K562 treated with DMSO at 1 percent for 24 hours (cell line): ENCODE measurements around the gene DNAJA3. TPM values are rescaled to one million over a fixed set of nuclear protein-coding genes. Genes with fewer than 3 reads are reported as not detected.

Source experiments
- total RNA-seq: library from RNA; unstranded; fragments of 300-600 nt; gene quantifications from 2 replicates; pipeline ENCODE4 v1.2.3, GENCODE V29; 2022; ENCODE audit warnings: low read depth; ENCODE audit not compliant: insufficient read depth

The DNAJA3 gene
- total RNA-seq, result 49.7 and 52.0 TPM in 2 replicates

DNA sequence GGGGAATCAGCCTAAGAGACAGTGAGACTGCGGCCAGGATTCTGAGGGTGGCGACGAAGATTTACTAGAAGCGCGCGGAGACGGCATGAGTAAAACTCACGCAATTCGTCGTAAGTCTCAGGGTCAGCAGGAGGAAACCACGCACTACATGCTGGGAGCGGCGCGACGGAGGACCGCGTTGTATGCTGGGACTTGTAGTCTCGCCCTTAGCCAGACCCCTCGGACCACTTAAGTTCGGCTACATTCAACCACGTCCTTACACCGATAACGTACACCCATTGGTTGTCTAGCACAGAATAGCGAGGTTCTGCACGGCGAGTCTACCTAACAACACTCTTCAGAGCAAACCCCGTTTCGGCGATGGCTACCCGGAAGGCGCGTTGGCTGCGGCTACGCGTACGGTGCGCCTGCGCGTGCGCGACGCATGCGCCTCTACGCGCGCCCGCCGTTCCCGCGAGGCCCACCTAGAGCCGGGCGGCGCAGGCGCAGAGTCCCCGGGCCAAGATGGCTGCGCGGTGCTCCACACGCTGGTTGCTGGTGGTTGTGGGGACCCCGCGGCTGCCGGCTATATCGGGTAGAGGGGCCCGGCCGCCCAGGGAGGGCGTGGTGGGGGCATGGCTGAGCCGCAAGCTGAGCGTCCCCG, at the start of gene DNAJA3:
Gene DNAJA3, plus strand, starts transcription at position 491 of the 643 bp plus-strand sequence. Its CDS starts 14 bp downstream, at position 505.

DNA sequence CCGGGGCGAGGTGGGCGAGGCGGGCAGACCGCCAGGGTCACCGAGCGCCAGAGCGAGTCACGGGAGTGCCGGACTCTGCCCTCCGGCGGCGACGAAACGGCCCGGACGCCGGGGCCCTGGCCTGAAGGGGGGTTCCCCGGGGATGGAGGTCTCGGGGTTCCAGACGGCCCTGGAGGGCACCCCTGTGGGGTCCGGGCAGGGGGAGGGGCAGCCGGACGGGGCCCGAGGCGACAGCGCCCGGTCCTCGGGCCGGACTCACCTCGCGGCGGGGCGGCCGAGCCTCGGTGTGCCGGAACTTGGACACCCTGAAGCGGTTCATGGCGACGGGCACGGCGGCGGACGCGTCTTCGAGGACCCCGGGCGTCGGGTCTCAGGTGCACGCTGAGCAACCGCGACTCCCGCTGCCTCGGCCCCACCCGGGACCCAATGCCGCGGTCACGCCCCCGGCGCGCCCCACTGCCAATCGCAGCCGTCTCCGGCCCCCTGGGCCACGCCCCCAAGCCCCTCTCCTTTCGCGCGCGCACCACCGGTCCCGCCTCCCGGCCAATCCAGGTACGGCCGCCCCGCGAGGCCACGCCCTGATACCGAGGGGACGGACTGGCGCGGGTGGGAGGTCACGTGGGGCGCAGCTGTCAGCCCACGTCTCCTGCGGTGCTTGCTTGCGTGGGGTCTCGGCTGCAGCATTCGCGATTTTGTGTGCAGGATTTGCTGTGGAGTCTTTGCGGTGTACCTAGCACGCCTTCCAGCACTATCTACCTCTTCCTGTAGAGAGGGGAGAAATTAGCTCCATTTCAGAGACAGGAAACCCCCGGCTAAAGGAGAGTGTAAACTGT, 9.3 kb upstream of the DNAJA3 start, which contains the start of gene CORO7:
Gene CORO7, minus strand, starts transcription at position 397 of the 833 bp plus-strand sequence. Its CDS starts 78 bp downstream, at position 319.

GRCh38 chr16:4474192-4474961, 48.7 kb downstream of the DNAJA3 start, which contains the start of gene NMRAL1:
Gene NMRAL1, minus strand, starts transcription at chr16:4474625. Its CDS starts 493 bp downstream, at chr16:4474132.

GRCh38 chr16:4475880-4476788, 50.5 kb downstream of the DNAJA3 start, which contains the start of gene HMOX2:
Gene HMOX2, plus strand, starts transcription at chr16:4476398. Its CDS starts 29,127 bp downstream, at chr16:4505525.

Other genes starting within 250 kb of the DNAJA3 start
- gene SRL, start 183.8 kb upstream of the DNAJA3 start, total RNA-seq, result not detected in 2 replicates
- gene TFAP4, start 152.8 kb upstream of the DNAJA3 start, total RNA-seq, result 7.2 and 8.2 TPM in 2 replicates
- 30.7 and 34.3 TPM in 2 replicates for gene GLIS2, start 109.8 kb upstream of the DNAJA3 start, total RNA-seq
- gene PAM16, start 74.5 kb upstream of the DNAJA3 start, total RNA-seq, result 121 and 131 TPM in 2 replicates
- gene VASN, start 54.0 kb upstream of the DNAJA3 start, total RNA-seq, result 59.8 and 65.2 TPM in 2 replicates
- gene CORO7, start 9.3 kb upstream of the DNAJA3 start, total RNA-seq, result 95.8 and 108 TPM in 2 replicates
- 114 and 118 TPM in 2 replicates for gene NMRAL1, start 48.8 kb downstream of the DNAJA3 start, total RNA-seq
- 55.1 and 62.5 TPM in 2 replicates for gene HMOX2, start 50.5 kb downstream of the DNAJA3 start, total RNA-seq
- 0.29 and 0.36 TPM in 2 replicates for gene CDIP1, start 112.9 kb downstream of the DNAJA3 start, total RNA-seq
- gene C16orf96, start 130.5 kb downstream of the DNAJA3 start, total RNA-seq, result not detected in 2 replicates
- gene UBALD1, start 189.0 kb downstream of the DNAJA3 start, total RNA-seq, result 51.9 and 58.6 TPM in 2 replicates
- 46.4 and 47.6 TPM in 2 replicates for gene MGRN1, start 199.0 kb downstream of the DNAJA3 start, total RNA-seq